Suprapubic skin (tissue), 4 donors: ENCODE data around the gene FRMPD1.

Experiments used
- CTCF ChIP-seq, 2 donors: fragments of 200-600 bp in 1 of 2; fragments of 450-650 bp in 1 of 2; sonication (generic) in 1 of 2; IDR thresholded peaks; one replicate each; pipeline ENCODE4 v1.5.1; 2016 to 2019; ENCODE audit warnings: antibody characterized with exemption in 2 of 2, mild to moderate bottlenecking in 1 of 2, moderate library complexity in 1 of 2
- EP300 ChIP-seq: sonication (generic); formaldehyde crosslinking; IDR thresholded peaks from one replicate; pipeline ENCODE4 v1.6.1; 2017; ENCODE audit warnings: antibody characterized with exemption
- POLR2A ChIP-seq, 2 donors: fragments of 450-650 bp; IDR thresholded peaks; one replicate each; pipeline ENCODE4 v1.6.1; 2017; ENCODE audit warnings: antibody characterized with exemption in 2 of 2, mild to moderate bottlenecking in 2 of 2, moderate library complexity in 2 of 2
- POLR2AphosphoS5 ChIP-seq, 3 donors: sonication (generic); formaldehyde crosslinking; IDR thresholded peaks; one replicate each; pipeline ENCODE4 v1.6.1; 2017; ENCODE audit warnings: antibody characterized with exemption in 3 of 3

GRCh38 chr9:37739222-37739621, 88.5 kb downstream of the FRMPD1 start:
- TF ChIP-seq CTCF (IDR thresholded peaks at IDR 0.05) (no peak), POLR2A (IDR thresholded peaks at IDR 0.05) (no peak), EP300 (no peak), POLR2AphosphoS5 (IDR thresholded peaks at IDR 0.05) (no peak)
